Measurements from ENCODE around the gene SMAP2.
"Not testable (repeated sequence)": the region's sequence is repeated elsewhere in the genome, so short reads cannot be mapped to it uniquely, and the experiment has no call there.

Gene SMAP2

DNA sequence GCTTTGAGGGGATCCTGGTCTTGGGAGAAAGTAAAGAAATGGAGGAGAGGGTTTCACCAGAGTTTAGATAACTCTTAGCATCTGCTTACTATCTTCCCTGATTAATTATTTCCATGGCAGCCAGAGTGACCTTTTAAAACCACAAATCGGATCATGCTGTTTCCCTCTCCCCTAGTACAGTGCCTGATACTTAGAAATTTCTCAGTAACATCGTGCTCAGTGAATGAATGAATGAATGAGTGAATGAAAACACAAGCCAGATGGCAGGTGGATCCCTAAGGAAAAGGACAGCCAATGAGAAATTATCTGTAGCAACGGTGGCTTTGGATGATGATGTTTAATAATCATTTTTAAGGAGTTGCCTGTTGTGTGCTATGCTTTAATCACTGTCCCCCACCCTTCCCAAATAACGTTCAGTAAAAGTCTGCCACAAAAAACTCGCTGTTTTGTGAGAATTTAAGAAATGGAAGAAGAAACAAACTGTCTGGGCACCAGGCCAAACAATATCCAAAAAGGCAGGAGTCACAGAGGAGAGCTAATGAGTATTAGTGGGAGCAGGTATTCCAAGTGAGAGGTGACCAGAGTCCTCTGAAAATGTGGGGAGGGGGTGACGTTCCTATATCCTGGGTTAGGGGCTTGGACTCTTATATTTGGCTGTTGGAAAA lies 737 bp upstream of the SMAP2 start:
- no peak for DNase-seq

DNA sequence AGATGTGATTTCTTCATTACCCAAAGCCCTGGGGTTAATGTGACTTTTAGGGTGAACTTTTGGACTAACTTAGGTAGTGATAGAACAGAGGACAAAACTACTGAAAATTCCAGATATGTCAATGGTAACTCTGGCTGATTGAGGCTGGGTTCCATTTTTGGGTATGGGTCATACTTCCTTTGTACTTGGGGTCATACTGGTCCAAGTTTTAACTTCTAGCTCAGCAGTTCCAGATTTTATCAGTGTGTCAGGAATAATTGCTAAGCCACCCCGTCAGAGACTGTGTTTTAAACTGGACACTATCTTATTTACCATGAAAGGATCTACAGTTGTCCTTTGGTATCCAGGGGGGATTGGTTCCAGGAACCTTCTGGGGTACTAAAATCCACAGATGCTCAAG lies 4.0 kb downstream of the SMAP2 start:
- DNase-seq = no peak

- DNase-seq = no peak
These were observed 6.4 kb downstream of the SMAP2 start for GRCh38 chr1:40379785-40380452.

- DNase-seq = no peak
These were observed 7.3 kb downstream of the SMAP2 start for GRCh38 chr1:40380817-40381216.

DNA sequence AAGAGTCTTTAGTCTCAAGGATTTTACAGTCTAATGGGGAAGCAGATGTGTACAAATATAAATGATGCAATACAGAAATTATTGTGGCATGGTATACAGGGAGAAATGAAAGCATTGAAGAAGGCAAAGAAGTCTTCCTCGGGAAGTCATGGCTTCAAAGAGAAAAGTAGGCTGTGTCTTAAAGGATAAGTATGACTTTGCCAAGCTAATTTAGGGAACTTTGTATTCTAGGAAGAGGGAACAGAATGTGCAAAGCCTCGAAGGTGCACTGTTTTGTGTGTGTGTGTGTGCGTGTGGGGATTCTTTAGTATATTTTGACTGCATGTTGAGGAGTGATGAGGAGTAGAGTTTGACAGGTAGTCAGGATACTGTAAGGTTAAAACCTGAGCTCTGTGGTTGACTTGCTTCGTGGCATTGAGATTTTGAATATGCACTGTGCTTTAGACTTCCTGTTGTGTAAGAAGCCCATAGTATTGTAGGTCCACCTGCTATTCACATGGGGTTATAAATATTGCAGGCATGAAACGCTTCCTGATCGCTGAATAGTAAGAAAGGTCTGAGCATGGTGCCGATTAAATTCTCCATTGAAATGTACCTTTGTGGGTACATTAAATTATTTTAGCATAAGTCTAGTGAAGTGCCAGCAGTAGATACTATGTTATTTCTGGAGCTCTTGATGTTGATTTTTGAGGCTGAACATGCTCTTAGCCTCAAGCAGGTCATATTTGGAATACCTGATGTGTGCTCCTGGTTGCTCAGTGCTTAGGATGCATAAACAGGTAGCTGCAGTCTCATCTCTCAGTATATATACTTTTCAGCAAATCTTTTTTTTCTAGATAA lies 8.0 kb downstream of the SMAP2 start:
- DNase-seq = no peak

- no peak for DNase-seq
These were observed 8.6 kb downstream of the SMAP2 start for GRCh38 chr1:40382108-40382460.

GRCh38 chr1:40382601-40383000 lies 9.1 kb downstream of the SMAP2 start:
- no peak for DNase-seq

DNA sequence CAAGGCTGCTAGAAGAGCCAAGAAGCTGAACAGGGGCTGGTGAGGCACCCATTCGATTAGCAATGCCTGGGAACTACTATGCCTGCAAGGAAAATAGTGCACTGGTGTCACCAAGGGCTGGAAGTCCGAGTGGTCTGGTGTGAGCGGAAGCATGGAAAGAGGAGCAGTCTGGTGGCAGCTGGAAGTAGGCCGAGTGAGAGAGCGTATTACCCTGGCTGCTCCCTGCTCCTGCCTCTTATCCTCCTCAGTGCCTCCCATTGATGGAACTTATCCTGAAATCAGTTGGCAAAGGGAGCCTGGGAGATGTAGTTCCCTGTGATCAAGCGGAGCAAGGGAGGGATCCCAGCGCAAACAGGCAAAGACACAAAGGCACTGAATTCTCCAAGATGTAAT lies 9.6 kb downstream of the SMAP2 start:
- no peak for DNase-seq

- no peak for DNase-seq
These were observed 10.2 kb downstream of the SMAP2 start for GRCh38 chr1:40383488-40384412.

- no peak for DNase-seq
These were observed 10.9 kb downstream of the SMAP2 start for GRCh38 chr1:40384413-40384762.

DNA sequence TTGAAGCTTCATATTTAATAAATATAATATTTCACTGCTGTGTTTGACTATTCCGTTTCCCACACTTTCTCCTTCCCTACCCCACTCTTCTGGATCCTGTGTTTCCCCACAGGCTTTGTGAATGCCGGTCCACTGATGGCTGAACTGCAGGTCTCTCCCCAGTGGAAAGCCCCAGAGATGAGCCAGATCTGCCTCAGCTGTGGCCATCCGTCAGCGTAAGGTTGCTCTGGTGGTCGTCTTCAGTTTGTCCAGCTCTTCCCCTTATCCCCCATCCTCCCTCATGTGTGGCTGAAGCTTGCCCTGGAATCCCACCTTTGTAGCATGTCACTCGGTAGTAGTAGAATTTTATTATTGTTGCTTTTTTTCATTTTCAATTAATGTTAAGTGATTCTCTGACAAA lies 11.4 kb downstream of the SMAP2 start:
- no peak for DNase-seq

- no peak for DNase-seq
These were observed 12.2 kb downstream of the SMAP2 start for GRCh38 chr1:40385437-40386358.

DNA sequence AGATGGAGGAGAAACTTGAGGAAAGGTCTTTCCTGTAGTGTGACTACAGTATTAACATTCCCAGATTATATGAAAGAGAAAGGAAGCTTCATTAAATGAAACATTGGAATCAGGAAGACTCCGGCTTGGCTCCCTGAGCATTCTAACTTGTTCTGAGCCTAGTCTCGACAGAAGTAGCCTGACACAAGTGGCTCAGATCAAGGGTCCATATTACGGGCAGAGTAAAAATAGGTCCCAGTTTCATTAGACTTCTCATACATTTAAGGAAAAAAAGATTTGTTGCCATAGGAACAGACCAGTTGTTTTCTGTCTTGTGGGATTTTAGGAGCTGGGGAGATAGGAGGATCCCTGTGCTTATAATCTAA lies 12.8 kb downstream of the SMAP2 start:
- no peak for DNase-seq

DNA sequence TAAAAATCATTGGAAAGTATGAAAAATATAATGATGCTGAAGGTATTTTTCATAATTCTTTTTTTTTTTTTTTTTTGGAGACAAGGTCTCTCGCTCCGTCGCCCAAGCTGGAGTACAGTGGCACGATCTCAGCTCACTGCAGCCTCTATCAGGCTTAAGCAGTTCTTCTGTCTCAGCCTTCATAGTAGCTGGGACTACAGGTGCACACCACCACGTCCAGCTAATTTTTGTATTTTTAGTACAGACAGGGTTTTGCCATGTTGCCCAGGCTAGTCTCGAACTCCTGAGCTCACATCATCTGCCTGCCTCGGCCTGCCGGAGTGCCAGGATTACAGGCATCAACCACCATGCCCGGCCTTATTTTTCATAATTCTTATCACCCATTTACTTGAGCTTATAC lies 13.3 kb downstream of the SMAP2 start:
- no peak for DNase-seq

DNA sequence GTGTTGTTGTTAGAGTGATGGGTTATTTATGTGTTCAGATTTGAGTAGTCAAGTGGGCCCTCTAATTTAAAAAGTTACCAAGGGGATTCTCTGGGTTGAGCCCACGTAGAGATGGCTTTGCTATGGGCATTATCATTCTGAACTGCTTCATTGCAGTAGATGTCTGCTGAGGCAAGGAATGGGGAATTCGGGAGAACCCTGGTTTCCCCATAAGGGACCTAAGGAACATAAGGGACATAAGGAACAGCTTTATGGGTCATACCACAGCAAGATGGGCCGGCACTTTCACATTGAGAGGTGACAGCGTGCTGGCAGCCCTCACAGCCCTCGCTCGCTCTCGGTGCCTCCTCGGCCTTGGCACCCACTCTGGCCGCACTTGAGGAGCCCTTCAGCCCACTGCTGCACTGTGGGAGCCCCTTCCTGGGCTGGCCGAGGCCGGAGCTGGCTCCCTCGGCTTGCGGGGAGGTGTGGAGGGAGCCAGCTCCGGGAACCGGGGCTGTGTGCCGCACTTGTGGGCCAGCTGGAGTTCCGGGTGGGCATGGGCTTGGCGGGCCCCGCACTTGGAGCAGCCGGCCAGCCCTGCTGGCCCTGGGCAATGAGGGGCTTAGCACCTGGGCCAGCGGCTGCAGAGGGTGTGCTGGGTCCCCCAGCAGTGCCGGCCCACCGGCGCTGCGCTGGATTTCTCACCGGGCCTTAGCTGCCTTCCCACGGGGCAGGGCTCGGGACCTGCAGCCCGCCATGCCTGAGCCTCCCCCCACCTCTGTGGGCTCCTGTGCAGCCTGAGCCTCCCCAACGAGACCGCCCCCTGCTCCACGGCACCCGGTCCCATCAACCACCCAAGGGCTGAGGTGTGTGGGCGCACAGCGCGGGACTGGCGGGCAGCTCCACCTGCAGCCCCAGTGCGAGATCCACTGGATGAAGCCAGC lies 14.1 kb downstream of the SMAP2 start:
- DNase-seq = not testable (repeated sequence)

GRCh38 chr1:40388456-40389321 lies 15.2 kb downstream of the SMAP2 start:
- not testable (repeated sequence) for DNase-seq

DNA sequence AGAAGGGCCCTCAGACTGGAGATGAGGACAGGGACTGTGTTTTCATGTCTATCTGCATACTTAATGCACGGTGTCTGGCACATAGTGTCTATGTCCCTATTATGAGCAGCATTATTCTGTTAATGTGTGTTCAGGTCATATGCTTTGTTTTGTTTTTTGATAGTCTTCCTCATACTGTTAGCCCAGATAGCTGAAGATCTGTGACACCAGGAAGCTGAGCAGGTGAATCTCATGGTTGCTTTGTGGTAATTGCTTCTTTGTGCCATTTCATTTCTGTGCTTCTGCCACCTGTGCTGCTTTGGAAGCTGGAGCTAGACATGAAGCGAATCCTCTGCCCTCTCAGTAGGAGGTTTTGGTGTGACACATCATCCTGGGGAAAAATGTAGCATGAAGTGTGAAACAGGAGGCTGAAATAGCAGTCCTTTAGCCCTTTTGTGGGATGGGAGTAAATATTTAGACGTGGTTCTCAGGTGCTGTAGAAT lies 15.8 kb downstream of the SMAP2 start:
- DNase-seq = no peak

DNA sequence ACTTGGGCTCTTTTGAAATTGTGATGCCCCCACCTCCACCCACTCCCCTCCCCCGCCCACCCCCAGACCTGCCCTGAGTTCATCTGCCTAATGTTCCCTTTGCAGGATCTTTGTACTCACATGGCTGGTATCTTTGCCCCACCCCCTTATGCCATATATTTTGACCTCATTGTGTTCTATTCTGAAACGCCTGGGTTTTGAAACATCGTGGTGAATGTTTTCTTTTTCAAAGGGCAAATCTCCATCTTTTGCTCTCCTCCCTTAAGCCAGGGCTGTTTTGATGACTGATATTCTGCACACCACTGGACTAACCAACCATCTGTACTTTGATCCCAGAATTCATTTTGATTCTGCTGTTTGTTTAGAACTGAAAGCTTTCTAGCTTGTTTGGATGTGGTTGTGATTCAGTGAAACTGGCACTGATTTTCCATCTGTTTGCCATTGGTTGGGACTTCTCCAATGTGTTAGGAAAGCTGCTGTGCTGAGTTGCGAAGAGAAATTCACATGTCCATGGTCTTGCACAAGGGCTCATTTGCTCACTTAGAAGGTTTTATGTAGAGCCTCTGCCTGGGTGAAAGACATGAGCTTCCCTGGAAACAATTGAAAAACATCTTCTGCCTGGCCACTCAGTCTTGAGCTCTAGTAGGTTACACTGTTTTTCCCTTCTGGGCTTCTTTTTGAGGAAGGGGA lies 16.5 kb downstream of the SMAP2 start:
- DNase-seq = no peak

DNA sequence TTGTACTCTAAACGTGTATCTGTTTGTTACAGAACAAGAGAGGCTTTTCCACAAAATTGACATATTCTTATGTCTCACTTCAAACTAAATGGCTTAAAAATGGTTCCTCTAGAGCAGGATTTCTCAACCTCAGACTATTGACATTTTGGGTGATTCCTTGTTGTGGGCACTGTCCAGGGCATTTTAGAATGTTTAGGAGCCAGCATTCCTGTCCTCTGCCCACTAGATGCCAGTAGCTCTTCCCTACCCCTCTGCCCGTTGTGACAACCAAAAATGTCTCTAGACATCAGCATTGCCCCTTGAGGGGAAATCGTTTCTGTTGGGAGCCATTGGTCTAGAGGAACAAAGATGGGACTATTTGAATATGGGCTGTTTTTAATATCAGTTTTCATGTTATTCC lies 17.3 kb downstream of the SMAP2 start:
- no peak for DNase-seq
